Upper lobe of right lung (tissue), 1 donor: Measurements from ENCODE around the gene NDFIP1. TPM values are rescaled to one million over a fixed set of nuclear protein-coding genes. Genes with fewer than 3 reads are reported as not detected.

Source experiments
- ATAC-seq: fragments of 200-7000 bp; cut with Tn5 transposase; one replicate; pipeline ENCODE4 v1.9.1; 2020; ENCODE audit warnings: mild to moderate bottlenecking, moderate library complexity
- DNase-seq: peaks from one replicate; pipeline ENCODE4 v3.0.0-alpha.2; 2020
- H3K27ac ChIP-seq: fragments of 200-600 bp; one replicate; pipeline ENCODE4 v1.8.0; 2022
- H3K27me3 ChIP-seq: fragments of 200-600 bp; one replicate; pipeline ENCODE4 v1.8.0; 2022; ENCODE audit warnings: mild to moderate bottlenecking
- H3K36me3 ChIP-seq: fragments of 200-600 bp; one replicate; pipeline ENCODE4 v1.8.0; 2022
- H3K4me1 ChIP-seq: fragments of 200-600 bp; one replicate; pipeline ENCODE4 v1.8.0; 2022
- H3K4me3 ChIP-seq: fragments of 200-600 bp; one replicate; pipeline ENCODE4 v1.8.0; 2022; ENCODE audit warnings: mild to moderate bottlenecking
- H3K9me3 ChIP-seq: fragments of 200-600 bp; one replicate; pipeline ENCODE4 v1.8.0; 2022
- CTCF ChIP-seq: fragments of 200-600 bp; IDR thresholded peaks from one replicate; pipeline ENCODE4 v1.8.0; 2022; ENCODE audit warnings: antibody characterized with exemption
- intact Hi-C: fragments of 100-400 bp; cut with DNase I; formaldehyde crosslinking; loops from one replicate; pipeline ENCODE4 v1.11.0; 2022
- total RNA-seq: library from RNA; stranded (reverse); fragmentation: NEBNext Ultra II Directional; extraction: Animal tissue kit (Norgen Biotek cat#: 25700); gene quantifications from one replicate; pipeline ENCODE4 v1.2.1, GENCODE V29; 2021
- donor health status: DM: no; HTN: yes; CAD: no; lungs with severe emphysema.

Gene NDFIP1
- total RNA-seq, 1 donor from 2014 or later, result 68.1 TPM

- H3K4me1 ChIP-seq, result no peaks in the 10 kb centered on the region
- intact Hi-C loops, result no loop called here
- no peak overlapping the region for H3K4me3 ChIP-seq
- DNase-seq (no peak), ATAC-seq (no peak)
- H3K27me3 ChIP-seq, result no peaks in the 10 kb centered on the region
- H3K36me3 ChIP-seq, result no peaks in the 10 kb centered on the region
- H3K9me3 ChIP-seq, result no peaks in the 10 kb centered on the region
- TF ChIP-seq CTCF, result no peak
- no peak overlapping the region for H3K27ac ChIP-seq
These were observed 67.0 kb downstream of the NDFIP1 start for GRCh38 chr5:142175461-142176142.

DNA sequence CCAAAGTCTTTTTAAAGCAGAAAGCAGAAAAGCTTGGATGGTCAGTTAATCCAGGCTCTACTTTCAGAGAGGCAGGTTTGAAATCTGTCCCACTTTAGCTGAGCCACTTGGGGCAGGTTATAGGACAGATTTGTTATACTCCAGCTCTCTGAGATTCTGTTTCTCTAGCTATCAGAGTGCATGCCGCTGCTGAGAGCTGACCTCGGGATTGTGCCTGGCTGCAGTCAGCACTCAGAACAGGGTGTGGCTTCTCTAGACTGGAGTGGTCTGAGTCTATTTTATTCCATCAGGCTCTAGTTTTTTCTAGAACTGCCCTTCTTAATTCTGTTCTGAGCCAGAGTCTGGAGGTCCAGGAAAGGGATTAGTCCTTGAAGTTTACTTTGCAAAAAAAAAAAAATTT, 67.7 kb downstream of the NDFIP1 start:
- ATAC-seq (peak; percentile 55), DNase-seq (no peak)
- no peaks in the 10 kb centered on the region for H3K27me3 ChIP-seq

DNA sequence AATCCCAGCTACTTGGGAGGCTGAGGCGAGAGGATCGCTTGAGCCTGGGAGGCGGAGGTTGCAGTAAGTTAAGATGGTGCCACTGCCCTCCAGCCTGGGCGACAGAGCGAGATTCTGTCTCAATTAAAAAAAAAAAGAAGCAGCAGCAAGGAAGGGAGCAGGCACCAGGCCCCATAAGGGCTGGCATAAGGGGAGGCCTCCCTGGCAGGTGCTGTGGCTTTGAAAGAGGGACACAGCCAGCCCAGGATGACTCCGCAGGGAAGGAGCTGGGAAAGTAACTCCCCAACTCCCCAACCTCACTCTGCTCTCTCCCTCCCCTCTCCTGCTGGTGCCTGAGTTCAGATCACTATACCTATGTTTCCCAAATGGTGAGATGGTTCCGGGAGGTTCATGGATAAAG, 70.1 kb downstream of the NDFIP1 start:
- no peaks in the 10 kb centered on the region for H3K9me3 ChIP-seq
- H3K27me3 ChIP-seq, result no peaks in the 10 kb centered on the region
- no peak overlapping the region for H3K27ac ChIP-seq
- no peaks in the 10 kb centered on the region for H3K36me3 ChIP-seq
- TF ChIP-seq CTCF, result no peak
- H3K4me3 ChIP-seq, result no peak overlapping the region
- intact Hi-C loops, result no loop called here
- no peak for DNase-seq
- H3K4me1 ChIP-seq, result no peaks in the 10 kb centered on the region
- ATAC-seq, result no peak

More for the DNA sequence above, 67.7 kb downstream of the NDFIP1 start:
- intact Hi-C loops, result no loop called here
- Histone ChIP-seq H3K4me1 (no peaks in the 10 kb centered on the region), H3K4me3 (no peak overlapping the region), H3K27ac (no peak overlapping the region), H3K9me3 (no peaks in the 10 kb centered on the region), H3K36me3 (no peaks in the 10 kb centered on the region)
- no peak for TF ChIP-seq CTCF

DNA sequence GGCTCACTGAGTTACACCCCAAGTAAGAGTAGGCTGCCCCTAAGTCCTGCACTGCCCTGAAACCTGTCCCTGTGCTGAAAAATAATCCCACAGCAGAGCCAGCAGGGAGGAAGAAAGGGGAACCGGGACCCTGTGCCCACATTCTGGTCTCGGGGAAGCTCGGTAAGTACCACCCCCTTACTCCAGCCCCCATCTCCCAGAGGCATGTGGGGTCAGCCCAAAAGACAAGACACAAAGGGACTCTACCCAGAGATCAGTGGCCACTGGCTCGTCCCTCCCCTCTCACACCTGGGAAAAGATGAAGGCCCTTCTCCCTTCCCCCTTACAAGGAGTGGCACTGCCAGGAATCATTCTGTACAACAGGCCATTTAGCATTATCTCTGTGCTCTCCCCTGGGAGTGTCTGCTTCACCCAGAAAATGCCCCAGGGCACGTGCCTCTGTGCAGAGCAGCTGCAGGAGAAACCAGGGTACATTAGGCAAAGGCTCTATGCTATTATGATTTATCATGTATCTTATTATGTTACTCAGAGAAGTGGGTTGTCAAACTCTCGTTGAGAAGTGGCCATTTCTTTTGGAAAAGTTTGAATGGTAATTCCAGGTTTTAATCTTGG, 71.3 kb downstream of the NDFIP1 start:
- no peak for ATAC-seq
- H3K9me3 ChIP-seq, result no peaks in the 10 kb centered on the region
- DNase-seq, result no peak

DNA sequence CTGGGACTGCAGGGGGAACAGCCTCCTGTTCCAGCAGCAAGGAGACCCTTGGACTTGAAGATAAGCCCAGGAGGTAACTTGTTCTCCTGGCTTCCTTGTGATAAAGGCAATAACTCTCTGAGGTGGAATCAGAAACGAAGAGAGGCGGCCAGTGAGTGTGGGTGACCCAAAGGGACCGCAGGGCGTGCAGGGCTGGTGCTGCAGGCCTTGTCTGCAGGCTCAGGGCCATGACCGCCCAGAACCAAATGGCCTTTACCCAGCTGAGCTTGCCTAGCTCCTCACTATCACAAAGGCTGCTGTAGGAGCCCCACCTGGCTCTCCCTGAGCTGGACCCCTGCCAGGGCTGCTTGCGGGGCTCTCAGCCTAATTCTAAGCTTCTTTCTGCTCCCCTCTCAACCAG, 72.5 kb downstream of the NDFIP1 start:
- H3K27me3 ChIP-seq, result no peaks in the 10 kb centered on the region
- ATAC-seq (no peak), DNase-seq (no peak)
- H3K4me1 ChIP-seq, result no peaks in the 10 kb centered on the region
- H3K27ac ChIP-seq, result no peak overlapping the region
- intact Hi-C loops, result no loop called here
- H3K9me3 ChIP-seq, result no peaks in the 10 kb centered on the region
- H3K36me3 ChIP-seq, result no peaks in the 10 kb centered on the region
- H3K4me3 ChIP-seq, result no peak overlapping the region
- no peak for TF ChIP-seq CTCF

More for the DNA sequence above, 71.3 kb downstream of the NDFIP1 start:
- intact Hi-C loops, result no loop called here
- H3K4me1 ChIP-seq, result no peaks in the 10 kb centered on the region
- no peak overlapping the region for H3K4me3 ChIP-seq
- H3K27me3 ChIP-seq, result no peaks in the 10 kb centered on the region
- TF ChIP-seq CTCF, result no peak
- H3K27ac ChIP-seq, result no peak overlapping the region
- no peaks in the 10 kb centered on the region for H3K36me3 ChIP-seq
